HG03342 (cell line): ENCODE measurements around the gene TCEANC.

Experiments used
- ATAC-seq: cut with Tn5 transposase; IDR thresholded peaks from one replicate; pipeline ENCODE4 v1.9.1; 2021; ENCODE audit warnings: mild to moderate bottlenecking, moderate library complexity; ENCODE audit not compliant: unreplicated experiment

The TCEANC gene

DNA sequence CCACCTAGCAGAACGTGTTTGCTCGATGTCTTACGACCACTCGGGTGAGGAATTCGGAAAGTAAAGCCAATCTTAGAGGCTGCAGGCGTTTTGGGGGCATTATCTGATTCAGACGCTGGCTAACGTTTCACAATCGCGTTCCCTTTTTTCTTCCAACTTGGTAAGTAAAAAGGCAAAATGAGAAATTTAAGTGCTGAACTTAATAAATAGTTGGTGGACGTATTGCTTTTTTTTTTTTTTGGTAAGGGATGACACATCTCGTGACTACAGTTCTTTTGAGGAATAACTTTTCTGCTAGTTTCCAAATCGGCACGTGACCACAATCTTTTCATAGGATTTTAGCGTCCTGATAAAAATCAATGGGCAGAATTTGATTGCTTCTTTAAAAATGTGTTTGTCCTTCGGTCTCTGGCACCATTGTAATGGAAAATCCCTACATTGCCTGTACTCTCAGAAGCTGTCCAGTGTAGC, 36.8 kb downstream of the TCEANC start:
- ATAC-seq, result no peak

DNA sequence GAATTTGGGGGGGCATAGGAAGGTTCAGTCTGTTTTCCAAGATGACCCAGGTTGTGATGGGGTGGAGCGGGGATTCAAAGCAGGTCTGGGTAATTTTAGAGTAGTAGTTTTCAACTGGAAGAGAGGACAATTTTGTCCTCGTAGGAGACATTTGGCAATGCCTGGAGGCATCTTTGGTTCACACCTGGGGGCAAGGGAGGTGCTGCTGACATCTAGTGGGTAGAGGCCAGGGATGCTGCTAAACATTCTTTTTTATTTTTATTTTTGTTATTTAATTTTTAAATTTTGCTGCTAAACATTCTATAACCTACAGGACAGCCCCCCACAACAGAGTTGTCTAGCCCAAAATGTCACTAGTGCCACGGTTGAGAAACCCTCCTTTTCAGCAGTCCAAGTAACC, 37.9 kb downstream of the TCEANC start:
- ATAC-seq, result no peak

DNA sequence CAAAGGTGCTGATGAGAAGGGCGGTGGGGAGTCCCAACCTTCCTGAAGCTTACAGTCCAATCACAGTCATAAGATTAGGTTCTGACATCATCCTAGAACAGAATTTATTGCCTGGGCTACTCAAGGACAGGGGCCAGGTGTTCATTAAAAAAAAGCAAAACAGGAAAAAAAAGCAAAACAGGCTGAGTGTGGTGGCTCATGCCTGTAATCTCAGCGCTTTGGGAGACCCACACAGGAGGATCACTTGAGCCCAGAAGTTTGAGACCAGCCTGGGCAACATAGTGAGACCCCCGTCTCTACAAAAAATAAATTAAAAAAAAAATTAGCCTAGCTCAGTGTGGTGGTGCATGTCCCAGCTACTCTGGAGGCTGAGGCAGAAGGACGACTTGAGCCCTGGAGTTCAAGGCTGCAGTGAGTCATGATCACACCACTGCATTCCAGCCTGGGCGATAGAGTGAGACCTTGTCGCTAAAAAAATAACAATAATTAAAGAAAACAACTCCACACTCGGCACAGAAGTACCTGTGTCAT, 39.0 kb downstream of the TCEANC start:
- ATAC-seq, result no peak

DNA sequence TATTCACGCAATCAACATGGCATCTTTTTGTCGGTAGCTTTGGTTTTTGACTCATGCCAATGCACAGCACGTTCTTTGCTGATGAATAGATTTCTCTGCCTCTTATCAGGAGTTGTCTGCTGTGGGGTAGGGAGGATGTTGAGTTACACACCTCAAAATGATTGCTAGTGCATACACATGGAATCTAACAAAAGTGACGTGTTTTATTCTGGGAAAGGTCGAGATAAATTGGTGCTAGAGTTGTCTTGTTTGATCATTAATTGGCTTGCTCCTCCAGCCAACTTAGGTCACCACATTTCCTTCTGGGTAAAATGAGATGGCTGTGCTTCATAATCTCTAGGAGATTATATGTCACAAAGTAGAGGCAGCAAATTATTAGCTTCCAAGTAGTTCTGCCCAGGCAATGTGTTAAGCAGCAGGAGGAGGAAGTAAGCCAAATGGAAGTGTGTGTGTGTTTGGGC, 39.9 kb downstream of the TCEANC start:
- ATAC-seq, result no peak

DNA sequence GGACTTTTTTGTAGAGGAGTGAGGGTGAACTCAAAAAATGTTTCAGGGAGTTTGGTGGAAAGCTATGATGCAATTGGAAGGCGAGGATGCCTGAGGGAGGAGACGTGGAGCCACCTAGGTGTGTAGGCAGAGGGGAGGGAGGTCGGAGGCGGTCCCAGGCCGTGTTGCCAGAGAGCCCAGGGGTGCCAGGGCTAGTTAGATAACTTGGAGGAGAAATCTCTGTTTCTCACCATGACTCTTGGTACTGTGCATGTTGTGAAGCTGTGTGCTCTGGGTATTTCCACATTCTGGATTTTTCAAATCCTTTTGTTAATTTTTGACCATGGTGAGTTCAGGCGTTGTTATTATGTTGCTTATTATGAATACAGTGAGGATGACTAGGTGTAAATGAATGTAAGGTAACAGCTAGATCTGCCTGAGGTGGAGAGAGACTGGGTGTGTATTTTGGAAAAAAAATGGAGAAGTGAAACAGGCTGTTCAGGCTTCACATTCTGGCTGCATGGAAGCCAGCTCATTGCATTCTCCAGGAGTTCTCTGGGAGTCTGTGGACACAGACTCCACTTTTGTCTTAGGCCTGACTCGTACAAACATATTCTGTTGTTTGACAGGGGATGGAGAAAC, 40.5 kb downstream of the TCEANC start:
- ATAC-seq, result no peak

DNA sequence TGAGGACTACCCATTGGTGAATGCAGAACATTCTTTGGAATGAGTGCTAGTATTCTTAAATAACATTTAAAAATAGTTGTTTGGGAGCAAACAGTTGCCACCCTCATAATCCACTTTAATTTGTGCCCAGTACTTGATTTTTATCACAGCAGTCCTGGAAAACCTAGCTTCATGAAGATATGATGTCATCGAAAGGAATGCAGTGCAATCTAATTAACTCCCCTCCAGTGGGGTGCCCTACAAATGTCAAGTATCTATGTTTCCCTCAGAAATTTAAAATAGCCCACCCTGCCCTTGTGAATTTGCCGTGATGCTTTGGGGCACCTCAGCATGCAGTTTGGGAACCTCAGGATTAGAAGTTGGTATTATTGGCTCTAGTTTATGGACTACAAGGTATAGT, 41.4 kb downstream of the TCEANC start:
- ATAC-seq, result no peak

DNA sequence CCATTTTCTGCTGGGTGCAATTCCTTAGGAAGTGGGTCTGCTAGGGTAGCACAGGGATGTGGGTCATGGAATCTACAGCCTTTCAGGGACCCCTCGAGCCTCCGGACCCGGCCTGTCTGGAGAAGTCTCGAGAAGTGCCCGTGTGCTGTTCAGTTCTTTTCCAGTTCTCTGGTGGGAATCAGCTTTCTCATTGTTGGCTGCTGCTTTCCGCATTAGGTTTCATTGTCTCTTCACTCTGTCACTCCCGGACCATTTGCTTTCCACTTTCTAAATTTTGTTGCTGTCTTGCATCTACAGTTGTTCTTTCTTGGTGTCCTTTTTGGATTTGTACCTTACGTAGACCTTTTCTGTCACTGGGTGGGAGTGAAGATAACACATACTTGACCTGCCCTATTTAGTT, 42.0 kb downstream of the TCEANC start:
- no peak for ATAC-seq

DNA sequence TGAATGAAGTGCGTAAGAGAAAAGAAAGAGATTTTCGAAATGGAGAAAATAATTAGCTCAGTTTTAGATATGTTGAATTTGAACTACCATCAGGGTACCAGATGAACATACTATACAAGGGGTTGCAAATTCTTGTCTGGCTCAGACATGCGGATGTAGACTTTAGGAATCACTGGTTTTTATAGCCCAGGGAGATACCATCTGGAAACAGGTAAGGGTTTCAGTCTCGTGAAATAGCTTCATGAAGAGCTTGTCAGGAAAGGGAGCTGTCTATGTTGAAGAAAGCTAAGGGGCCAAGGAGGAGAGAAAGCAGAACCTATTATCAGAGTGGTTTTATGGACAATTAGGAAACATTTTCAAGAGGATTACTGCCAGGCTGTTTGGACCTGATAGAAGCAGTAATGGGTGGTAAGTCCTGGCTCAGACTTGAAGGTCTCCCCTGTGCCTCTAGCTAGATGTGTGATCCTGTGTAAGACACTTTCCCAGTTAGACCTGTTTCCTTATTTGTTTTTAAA, 42.7 kb downstream of the TCEANC start:
- no peak for ATAC-seq

DNA sequence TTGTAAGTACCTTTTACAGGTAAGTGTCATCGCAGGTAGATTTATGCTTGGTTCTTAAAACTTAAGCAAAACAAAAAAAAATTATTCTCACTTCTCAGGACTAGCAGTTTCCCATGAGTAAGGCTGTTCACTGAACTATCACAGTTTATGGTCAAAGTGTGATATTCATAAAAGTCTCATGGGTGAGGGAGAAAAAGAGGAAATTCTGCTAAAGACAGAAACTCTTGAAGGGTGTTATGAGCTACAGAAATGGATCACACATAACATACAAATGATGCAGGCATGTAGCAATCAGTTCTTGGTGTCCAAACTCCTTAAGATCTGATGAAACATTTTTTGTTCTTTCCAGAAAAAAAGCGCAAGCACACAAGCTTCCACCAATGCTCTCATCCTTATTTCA, 44.5 kb downstream of the TCEANC start:
- peak; percentile 58 for ATAC-seq

DNA sequence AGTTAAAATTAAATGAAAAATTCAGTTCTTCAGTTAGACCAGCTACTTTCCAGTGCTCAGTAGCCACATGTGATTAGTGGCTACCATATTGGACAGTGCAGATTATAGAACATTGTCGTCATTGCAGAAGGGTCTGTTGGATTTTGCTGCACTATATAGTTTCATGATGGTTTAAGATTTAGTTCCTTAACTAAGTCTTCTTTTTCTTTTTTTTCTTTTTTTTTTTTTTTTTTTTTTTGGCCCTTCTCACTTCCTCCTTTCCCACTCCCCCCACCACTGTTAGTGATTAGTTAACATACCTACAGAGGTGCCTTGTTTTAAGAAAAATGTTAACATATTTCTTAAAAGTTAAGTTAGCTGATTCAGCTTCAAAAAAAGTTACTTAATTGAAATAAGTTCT, 45.0 kb downstream of the TCEANC start:
- no peak for ATAC-seq

DNA sequence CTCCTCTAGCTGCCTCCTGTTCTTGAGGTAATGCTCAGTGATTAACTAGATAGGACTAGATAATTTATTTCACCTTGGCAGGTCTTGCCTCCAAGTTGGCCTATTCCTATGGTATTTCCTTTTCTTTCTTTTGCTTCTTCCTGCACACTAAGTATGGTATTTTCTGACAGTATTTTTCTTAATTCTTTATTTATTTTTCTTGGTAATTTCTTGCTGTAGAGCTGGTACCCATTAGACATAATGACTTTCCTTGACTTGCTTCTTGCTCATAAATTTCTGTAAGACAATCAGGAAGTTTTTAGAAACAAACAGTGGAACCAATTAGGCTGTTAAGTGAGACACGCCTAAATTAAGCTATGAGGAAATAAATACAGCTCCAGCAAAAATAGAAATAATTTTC, 45.5 kb downstream of the TCEANC start:
- ATAC-seq, result no peak

DNA sequence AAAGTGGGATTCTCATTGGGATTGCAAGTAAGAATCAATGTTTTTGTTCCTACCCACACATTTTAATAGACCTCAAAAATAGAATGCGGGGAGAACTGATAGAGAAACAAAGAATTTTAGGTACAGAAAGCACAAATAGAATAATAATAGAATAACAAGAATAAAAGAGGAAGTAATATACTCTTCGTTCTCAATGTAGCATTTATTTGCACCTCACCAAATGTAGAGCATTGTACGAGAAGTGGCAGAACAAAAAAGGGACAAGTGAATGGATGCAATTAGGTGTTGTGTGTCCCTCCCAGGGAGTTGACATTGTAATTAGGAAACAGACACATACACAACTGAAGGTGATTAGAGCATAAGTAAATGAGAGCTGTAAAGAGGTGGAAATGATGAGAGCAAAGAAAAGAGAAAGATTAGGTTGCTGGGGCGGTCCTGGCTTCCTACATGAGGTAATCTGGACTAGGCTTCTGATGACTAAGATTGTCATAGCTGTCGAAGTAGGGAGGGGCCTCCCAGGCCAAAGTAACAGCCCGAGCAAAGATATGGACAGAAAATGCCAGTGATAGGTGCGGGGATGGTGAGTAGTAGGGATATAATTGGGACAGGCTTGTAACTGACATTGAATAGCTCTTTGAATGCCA, 46.4 kb downstream of the TCEANC start:
- peak; percentile 58 for ATAC-seq

DNA sequence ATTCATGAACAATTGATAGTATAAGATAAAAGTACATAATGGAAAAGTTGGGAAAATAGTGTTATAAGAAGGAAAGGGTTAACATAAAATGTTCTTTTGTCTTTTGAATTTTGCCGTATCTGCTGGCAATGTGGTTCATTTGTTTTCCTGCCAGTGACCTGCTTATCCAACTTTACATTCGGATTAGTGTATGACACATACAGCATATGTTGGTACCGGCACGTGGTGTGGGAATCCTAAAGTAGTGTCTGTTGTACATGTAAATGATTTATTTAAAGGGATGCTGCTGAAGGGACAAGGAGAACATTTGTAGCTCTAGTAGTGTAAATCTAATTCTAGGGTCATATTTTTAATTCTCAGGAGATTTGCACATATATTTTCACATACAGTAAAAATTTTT, 47.4 kb downstream of the TCEANC start:
- ATAC-seq, result no peak

DNA sequence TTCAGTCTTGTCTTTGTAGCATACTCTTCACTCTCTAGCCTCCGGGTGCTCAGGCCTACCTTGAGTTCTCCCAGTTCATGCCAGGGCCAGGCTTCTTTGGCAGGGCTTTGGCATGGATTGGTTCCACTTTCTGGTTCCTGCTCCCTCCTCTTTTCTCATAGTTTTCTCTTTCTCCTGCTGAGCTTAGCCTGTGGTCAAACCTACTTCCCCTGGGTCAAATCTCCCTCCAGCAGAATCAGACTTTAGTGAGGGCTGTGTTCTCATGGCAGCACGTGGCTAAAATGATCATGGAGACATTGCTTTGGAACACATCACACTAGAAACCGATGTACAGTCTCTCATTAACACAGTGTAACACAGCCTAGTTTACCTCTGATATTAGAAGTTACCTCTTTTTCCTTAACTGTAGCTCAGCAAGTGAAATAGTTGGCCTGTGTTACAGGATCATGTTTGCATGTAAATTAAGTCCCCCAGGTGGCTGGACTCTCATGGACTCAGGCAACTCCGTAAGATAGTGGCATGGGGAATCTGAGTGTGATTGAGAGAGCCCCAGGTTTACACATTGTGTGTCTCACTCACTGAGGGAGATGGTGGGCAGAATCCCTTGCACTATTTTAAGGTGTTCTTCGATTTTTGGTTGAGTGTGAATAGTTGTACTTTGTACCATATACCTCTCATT, 49.3 kb downstream of the TCEANC start:
- ATAC-seq, result no peak

DNA sequence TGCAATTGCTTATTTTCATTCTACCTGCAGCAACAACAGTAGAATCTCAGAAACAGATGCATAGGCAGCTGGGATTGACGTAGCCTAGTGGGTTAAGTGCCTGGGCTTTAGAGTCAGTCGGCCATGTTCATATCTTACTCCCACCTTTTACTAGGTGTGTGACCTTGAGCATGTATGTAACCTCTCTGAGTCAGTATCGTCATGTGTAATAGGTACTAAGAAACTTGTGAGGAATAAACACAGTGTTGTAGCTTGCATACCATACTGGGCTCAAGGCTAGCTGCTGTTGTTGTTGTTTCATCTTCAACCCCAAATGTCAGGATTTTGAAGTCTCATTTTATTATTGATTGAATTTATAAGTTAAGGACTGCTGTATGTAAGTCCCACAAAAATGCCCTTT, 50.2 kb downstream of the TCEANC start:
- no peak for ATAC-seq

DNA sequence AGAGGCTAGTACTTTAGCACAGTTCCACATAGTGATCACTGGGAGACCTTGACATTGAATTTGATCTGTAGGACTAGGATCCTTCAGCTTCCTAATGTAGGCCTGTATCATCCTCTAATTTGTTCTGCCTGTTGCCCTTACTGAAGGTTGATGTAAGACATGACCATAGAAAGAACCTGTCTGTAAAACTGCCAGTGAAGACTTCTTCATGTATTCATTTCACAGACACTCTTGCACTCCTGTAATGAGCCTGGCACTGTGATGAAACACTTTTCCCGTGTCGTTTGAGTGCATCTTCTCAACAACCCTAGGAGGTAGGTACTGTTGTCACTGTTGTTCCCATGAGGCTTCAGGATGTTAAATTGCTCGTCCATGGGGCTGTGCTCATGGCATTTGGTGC, 50.6 kb downstream of the TCEANC start:
- no peak for ATAC-seq

DNA sequence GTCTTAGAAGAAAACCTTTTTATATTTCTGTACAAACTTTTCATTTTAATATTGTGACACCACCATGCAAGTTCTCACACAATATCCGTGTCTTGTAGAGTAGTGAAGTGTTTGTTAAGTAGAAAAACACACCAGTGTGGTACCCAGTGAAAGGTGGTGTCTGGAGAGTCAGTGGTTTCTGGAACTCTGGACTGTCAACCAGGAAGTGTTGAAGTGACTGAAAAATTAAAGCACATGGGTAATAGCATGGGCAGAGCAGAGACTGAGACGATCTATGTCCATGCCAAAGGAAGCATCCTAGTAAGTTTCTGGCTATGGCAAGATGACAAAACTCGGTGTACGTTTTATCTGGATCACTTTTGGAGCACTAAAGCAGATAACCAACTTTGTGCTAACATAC, 58.2 kb downstream of the TCEANC start:
- no peak for ATAC-seq
